A549 (cell line): Measurements from ENCODE around the gene SLBP. TPM values are rescaled to one million over a fixed set of nuclear protein-coding genes. Genes with fewer than 3 reads are reported as not detected.
A peak's percentile ranks its signal among the peaks of the same experiment; 100 is the strongest.

Experiments used
- ATAC-seq, 2 experiments: fragments of 200-7000 bp in 1 of 2; fragments of >200 bp in 1 of 2; cut with Nextera tagmentation in 1 of 2; cut with Tn5 transposase in 1 of 2; 3 replicates each; pipeline versions ENCODE4 v1.8.0 to v1.9.1; 2018 to 2020; ENCODE audit warnings: mild to moderate bottlenecking in 1 of 2, moderate library complexity in 1 of 2
- CTCF ChIA-PET: fragments of 300-600 bp; sonication (Branson Sonifier 250); formaldehyde crosslinking; extraction: SDS; loops from one replicate; lab custom pipeline; 2021; ENCODE audit warnings: antibody characterized with exemption, inconsistent platforms; lab: Yijun Ruan, JAX
- POLR2A ChIA-PET: fragments of 350-600 bp; formaldehyde crosslinking; extraction: SDS; loops from one replicate; lab custom pipeline; 2021; ENCODE audit warnings: antibody characterized with exemption, inconsistent platforms; lab: Yijun Ruan, JAX
- DNase-seq, 2 experiments: peaks; one replicate each; pipeline versions ENCODE4 v3.0.0 to v3.0.0-alpha.2; 2011 to 2016; ENCODE audit warnings: low read depth in 1 of 2, low spot score in 1 of 2
- FAIRE-seq: peaks from 2 replicates; lab custom pipeline; 2011; peaks lifted over from hg19 to GRCh38; lab: Jason Lieb, UNC
- H3K27ac ChIP-seq, 2 experiments: fragments of >200 bp; sonication (Bioruptor Twin); formaldehyde crosslinking; 3 replicates each; pipeline ENCODE4 v1.5.1; 2016 to 2017
- H3K4me1 ChIP-seq: fragments of >200 bp; sonication (Bioruptor Twin); formaldehyde crosslinking; 3 replicates; pipeline ENCODE4 v1.6.1; 2016
- H3K4me2 ChIP-seq: fragments of >200 bp; sonication (Bioruptor Twin); formaldehyde crosslinking; 3 replicates; pipeline ENCODE4 v1.6.1; 2016
- H3K4me3 ChIP-seq: fragments of >200 bp; sonication (Bioruptor Twin); formaldehyde crosslinking; 3 replicates; pipeline ENCODE4 v1.5.1; 2016
- H3K9me3 ChIP-seq: fragments of >200 bp; sonication (Bioruptor Twin); formaldehyde crosslinking; 3 replicates; pipeline ENCODE4 v1.6.1; 2016
- CEBPB ChIP-seq, 2 experiments: fragments of >200 bp in 1 of 2; sonication (Bioruptor Twin) in 1 of 2; formaldehyde crosslinking in 1 of 2; IDR thresholded peaks; 2 replicates each; pipeline ENCODE4 v1.6.1; 2012 to 2016
- CHD4 ChIP-seq: fragments of 200-600 bp; sonication (generic); IDR thresholded peaks from 2 replicates; pipeline ENCODE4 v1.6.1; 2016; ENCODE audit warnings: antibody characterized with exemption, mild to moderate bottlenecking, borderline replicate concordance
- E2F6 ChIP-seq: IDR thresholded peaks from 2 replicates; pipeline ENCODE4 v1.6.1; 2012; ENCODE audit warnings: low read depth, borderline replicate concordance
- EHF ChIP-seq: fragments of 250-450 bp; sonication (Bioruptor Pico); IDR thresholded peaks from 2 replicates; pipeline ENCODE4 v1.5.0; 2020; ENCODE audit warnings: mild to moderate bottlenecking
- ELK1 ChIP-seq: fragments of 150-350 bp; IDR thresholded peaks from 2 replicates; pipeline ENCODE4 v1.6.1; 2014; ENCODE audit warnings: low read depth, mild to moderate bottlenecking, low read length
- EP300 ChIP-seq, 2 experiments: fragments of >200 bp; sonication (Bioruptor Twin); formaldehyde crosslinking; IDR thresholded peaks; 2 replicates in 1 of 2; 3 replicates in 1 of 2; pipeline ENCODE4 v1.6.1; 2016 to 2017
- FOXS1 ChIP-seq: fragments of 250-450 bp; sonication (Bioruptor Pico); IDR thresholded peaks from 2 replicates; pipeline ENCODE4 v1.5.0; 2020; ENCODE audit warnings: mild to moderate bottlenecking, moderate library complexity
- GATA3 ChIP-seq: IDR thresholded peaks from 2 replicates; pipeline ENCODE4 v1.6.1; 2012; ENCODE audit warnings: borderline replicate concordance
- HOXB5 ChIP-seq: fragments of 250-450 bp; sonication (Bioruptor Pico); IDR thresholded peaks from 2 replicates; pipeline ENCODE4 v1.5.0; 2020; ENCODE audit warnings: mild to moderate bottlenecking, moderate library complexity
- MAFK ChIP-seq: fragments of 450-650 bp; IDR thresholded peaks from 2 replicates; pipeline ENCODE4 v1.6.1; 2014; ENCODE audit not compliant: partially characterized antibody
- MAX ChIP-seq: IDR thresholded peaks from 2 replicates; pipeline ENCODE4 v1.6.1; 2012
- NPAS2 ChIP-seq: fragments of 250-450 bp; sonication (Bioruptor Pico); IDR thresholded peaks from 2 replicates; pipeline ENCODE4 v1.8.0; 2022; ENCODE audit warnings: mild to moderate bottlenecking, moderate library complexity, borderline replicate concordance
- POLR2A ChIP-seq: IDR thresholded peaks from 2 replicates; pipeline ENCODE4 v1.6.1; 2012; ENCODE audit warnings: mild to moderate bottlenecking, low read length
- RAD21 ChIP-seq, 2 experiments: fragments of >200 bp in 1 of 2; sonication (Bioruptor Twin) in 1 of 2; formaldehyde crosslinking in 1 of 2; IDR thresholded peaks in 1 of 2; conservative IDR thresholded peaks in 1 of 2; 2 replicates in 1 of 2; 3 replicates in 1 of 2; pipeline ENCODE4 v1.6.1; 2012 to 2018; ENCODE audit warnings: inconsistent platforms in 1 of 2
- SMC3 ChIP-seq: fragments of >200 bp; sonication (Bioruptor Twin); formaldehyde crosslinking; IDR thresholded peaks from 3 replicates; pipeline ENCODE4 v1.6.1; 2018; ENCODE audit warnings: inconsistent platforms
- TFCP2L1 ChIP-seq: fragments of 250-450 bp; sonication (Bioruptor Pico); IDR thresholded peaks from 2 replicates; pipeline ENCODE4 v1.5.0; 2021; ENCODE audit warnings: mild to moderate bottlenecking
- ZC3H11A ChIP-seq: fragments of 450-650 bp; IDR thresholded peaks from 2 replicates; pipeline ENCODE4 v1.6.1; 2014; ENCODE audit warnings: antibody characterized with exemption, mild to moderate bottlenecking
- ZFP36 ChIP-seq: fragments of 450-650 bp; IDR thresholded peaks from 2 replicates; pipeline ENCODE4 v1.6.1; 2014; ENCODE audit warnings: borderline replicate concordance; ENCODE audit not compliant: partially characterized antibody
- WGBS: methylation state at CpG from one replicate; pipeline ENCODE4 v1.1.6; 2017; ENCODE audit errors: missing lambda C conversion rate; 5-methylcytosine and 5-hydroxymethylcytosine counted together
- polyA plus RNA-seq, 4 experiments: library from polyadenylated mRNA; depleted of rRNA in 3 of 4; stranded (reverse); fragments of >200 nt; fragmentation: RNase III in 1 of 4; extraction: RNeasy Plus Mini Kit Qiagen cat#74134 plus additional on column Dnase treatment in 1 of 4; gene quantifications; 2 replicates in 3 of 4; 3 replicates in 1 of 4; pipeline ENCODE4 v1.2.3, GENCODE V29; 2011 to 2017
- TF ChIP-seq, protein P1 (sequence below): fragments of >200 bp; sonication (Bioruptor Twin); formaldehyde crosslinking; IDR thresholded peaks from 3 replicates; pipeline ENCODE4 v1.5.1; 2016

SLBP gene
- polyA plus RNA-seq, 2 of the 4 experiments (the other 2 are of a cell fraction): 80.5 to 89.9 TPM

DNA sequence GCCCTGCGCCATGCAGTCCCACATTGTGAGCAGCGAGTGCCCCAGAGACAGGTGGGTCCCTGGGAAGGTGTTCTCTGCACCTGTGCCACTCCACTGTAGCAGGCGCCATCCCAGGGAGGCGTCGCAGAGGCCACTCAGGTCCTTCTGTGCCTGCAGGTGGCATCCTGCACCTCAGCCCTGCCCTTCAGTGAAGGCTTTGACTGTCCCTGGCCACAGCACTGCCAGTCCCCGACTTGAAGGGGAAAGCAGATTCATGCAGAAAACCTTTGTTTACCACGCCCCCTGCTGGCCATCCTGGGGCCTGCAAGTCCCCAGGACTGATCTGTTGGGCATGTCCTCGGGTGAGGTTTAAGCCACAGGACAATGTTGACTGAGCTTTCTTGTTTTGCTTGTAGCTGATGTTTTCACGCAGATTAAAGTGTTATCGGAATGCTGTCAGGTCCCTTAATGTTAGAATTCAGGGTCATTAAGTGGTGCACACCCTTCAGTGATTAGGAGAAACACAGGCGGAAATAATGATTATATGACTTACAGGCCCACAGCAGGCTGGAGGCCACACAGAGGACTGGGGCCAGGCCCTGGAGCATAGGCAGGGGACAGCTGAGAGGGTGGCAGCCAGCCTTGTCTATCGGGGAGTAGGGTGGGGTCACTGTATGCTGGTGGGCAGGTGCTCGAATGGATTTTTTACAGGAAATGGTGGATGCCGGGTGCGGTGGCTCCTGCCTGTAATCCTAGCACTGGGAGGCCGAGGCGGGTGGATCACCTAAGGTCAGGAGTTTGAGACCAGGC is 14.2 kb upstream of the SLBP start:
- Histone ChIP-seq H3K9me3 (no peaks in the 10 kb centered on the region), H3K4me1 (peaks cover 52% of the 10 kb centered on the region), H3K4me3 (no peak overlapping the region), H3K4me2 (peak overlapping the region; percentile 71), H3K27ac (peak overlapping the region; percentile 84 to 92)
- ChIA-PET CTCF (interaction anchor here (0.6 to 7.4 kb wide), 15 partner anchors 8 to 162 kb away, joined by 3 to 108 read pairs (median 5); partner anchors contain the start of gene SLBP), POLR2A (interaction anchor here (2.0 kb wide), 1 partner anchor 33 kb away, joined by 5 read pairs; no protein-coding TSS in a partner anchor)
- ATAC-seq (peak; percentile 58 to 66), DNase-seq (peak; percentile 69 to 84), FAIRE-seq (no peak)
- TF ChIP-seq, protein P1, sequence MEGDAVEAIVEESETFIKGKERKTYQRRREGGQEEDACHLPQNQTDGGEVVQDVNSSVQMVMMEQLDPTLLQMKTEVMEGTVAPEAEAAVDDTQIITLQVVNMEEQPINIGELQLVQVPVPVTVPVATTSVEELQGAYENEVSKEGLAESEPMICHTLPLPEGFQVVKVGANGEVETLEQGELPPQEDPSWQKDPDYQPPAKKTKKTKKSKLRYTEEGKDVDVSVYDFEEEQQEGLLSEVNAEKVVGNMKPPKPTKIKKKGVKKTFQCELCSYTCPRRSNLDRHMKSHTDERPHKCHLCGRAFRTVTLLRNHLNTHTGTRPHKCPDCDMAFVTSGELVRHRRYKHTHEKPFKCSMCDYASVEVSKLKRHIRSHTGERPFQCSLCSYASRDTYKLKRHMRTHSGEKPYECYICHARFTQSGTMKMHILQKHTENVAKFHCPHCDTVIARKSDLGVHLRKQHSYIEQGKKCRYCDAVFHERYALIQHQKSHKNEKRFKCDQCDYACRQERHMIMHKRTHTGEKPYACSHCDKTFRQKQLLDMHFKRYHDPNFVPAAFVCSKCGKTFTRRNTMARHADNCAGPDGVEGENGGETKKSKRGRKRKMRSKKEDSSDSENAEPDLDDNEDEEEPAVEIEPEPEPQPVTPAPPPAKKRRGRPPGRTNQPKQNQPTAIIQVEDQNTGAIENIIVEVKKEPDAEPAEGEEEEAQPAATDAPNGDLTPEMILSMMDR: peak; percentile 82
- TF ChIP-seq E2F6: no peak
- no peak for TF ChIP-seq GATA3
- TF ChIP-seq ZFP36: no peak
- peak; percentile 29; the same call in 1 of the 3 replicates for TF ChIP-seq SMC3
- peak; percentile 42 to 43; a peak in 4 of 5 replicates for TF ChIP-seq RAD21 (conservative IDR thresholded peaks at IDR 0.05 in 1 of 2, IDR thresholded peaks at IDR 0.05 in 1 of 2)
- TF ChIP-seq TFCP2L1 (CRISPR knock-in tag): no peak
- no peak for TF ChIP-seq EHF (CRISPR knock-in tag)
- 57% methylated on average over 10 of the region's 17 CpGs for WGBS

DNA sequence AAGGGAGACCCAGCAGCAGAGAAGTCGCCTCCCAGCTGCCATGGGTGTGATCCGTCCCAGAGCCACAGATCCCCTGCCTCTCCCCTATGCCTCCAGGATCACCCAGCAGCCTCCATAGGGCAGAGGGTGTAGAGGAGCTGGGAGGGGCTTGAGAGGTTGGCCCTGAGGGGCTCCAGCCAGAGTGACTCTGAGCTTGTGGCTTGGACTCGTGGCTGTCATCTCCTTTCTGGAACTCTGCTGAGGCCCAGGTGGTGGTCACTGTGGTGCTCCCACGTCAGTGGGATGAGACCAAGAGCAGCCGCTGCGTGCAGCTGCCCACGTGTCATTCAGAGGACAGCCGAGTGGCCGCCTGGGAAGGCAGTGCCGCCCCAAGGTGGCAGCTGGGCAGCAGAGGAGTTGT is 13.4 kb upstream of the SLBP start:
- WGBS: 84% methylated on average over 4 of the region's 10 CpGs

DNA sequence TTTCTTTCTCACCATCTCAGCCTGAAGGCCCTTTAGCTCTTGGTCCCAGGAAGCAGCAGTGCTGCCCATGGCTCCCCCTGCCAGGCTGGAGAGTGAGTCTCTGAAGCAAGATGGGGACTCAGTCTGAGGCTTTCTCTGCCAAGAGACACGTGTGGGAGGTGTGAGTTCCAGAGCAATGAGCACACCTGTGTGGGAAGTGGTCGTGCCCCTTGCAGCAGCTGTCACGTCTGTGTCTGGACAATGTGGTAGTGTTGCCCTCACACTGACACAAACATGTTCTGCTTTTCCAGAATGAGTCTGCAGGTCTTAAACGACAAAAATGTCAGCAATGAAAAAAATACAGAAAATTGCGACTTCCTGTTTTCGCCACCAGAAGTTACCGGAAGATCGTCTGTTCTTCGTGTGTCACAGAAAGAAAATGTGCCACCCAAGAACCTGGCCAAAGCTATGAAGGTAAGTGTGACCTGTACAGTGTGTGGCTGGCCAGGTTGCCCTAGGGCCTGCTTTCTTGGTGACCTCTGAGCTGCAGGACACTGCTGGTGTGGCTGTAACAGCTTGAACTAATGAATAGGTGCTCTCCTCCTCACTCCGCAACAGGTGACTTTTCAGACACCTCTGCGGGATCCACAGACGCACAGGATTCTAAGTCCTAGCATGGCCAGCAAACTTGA is 11.1 kb upstream of the SLBP start:
- ChIA-PET POLR2A (no interaction called here), CTCF (interaction anchor here (0.6 to 2.7 kb wide), 6 partner anchors 8 to 367 kb away, joined by 3 to 14 read pairs (median 4); no protein-coding TSS in a partner anchor)
- Histone ChIP-seq H3K4me3 (peak overlapping the region; percentile 89; the same call in 2 of the 3 replicates), H3K4me1 (peaks cover 44% of the 10 kb centered on the region), H3K9me3 (no peaks in the 10 kb centered on the region), H3K4me2 (peak overlapping the region; percentile 89), H3K27ac (peak overlapping the region; percentile 83 to 99; a peak in 4 of 6 replicates)
- no peak for TF ChIP-seq ELK1
- no peak for TF ChIP-seq ZC3H11A
- TF ChIP-seq EP300 (IDR thresholded peaks at IDR 0.05): no peak
- TF ChIP-seq CHD4: no peak
- no peak for TF ChIP-seq HOXB5
- TF ChIP-seq NPAS2 (CRISPR knock-in tag): no peak
- 81% methylated on average over 12 of the region's 12 CpGs for WGBS
- no peak for FAIRE-seq
- DNase-seq: no peak
- ATAC-seq: no peak

More for the DNA sequence above, 13.4 kb upstream of the SLBP start:
- Histone ChIP-seq H3K4me2 (no peak overlapping the region), H3K4me3 (no peak overlapping the region), H3K9me3 (no peaks in the 10 kb centered on the region), H3K4me1 (peaks cover 52% of the 10 kb centered on the region), H3K27ac (peak overlapping the region in 1 of 2 experiments; percentile 92; a peak in 2 of 6 replicates)
- TF ChIP-seq ZC3H11A: no peak
- TF ChIP-seq FOXS1 (CRISPR knock-in tag): no peak
- TF ChIP-seq CEBPB (IDR thresholded peaks at IDR 0.05): no peak
- no peak for TF ChIP-seq MAFK
- no peak for TF ChIP-seq EHF (CRISPR knock-in tag)
- TF ChIP-seq MAX: no peak
- TF ChIP-seq SMC3: no peak
- no peak for TF ChIP-seq E2F6
- TF ChIP-seq POLR2A: no peak
- ChIA-PET CTCF (interaction anchor here (0.5 to 7.4 kb wide), 11 partner anchors 7 to 196 kb away, joined by 3 to 108 read pairs (median 6); partner anchors contain the start of gene SLBP), POLR2A (no interaction called here)
- FAIRE-seq: no peak
- no peak for ATAC-seq
- no peak for DNase-seq
